CD4-positive, CD25-positive, alpha-beta regulatory T cell (primary cell): ENCODE data around the gene ARHGAP45. TPM values are rescaled to one million over a fixed set of nuclear protein-coding genes. Genes with fewer than 3 reads are reported as not detected.

Experiments
- ATAC-seq, 2 donors: fragments of 150-1000 bp; cut with Tn5 transposase; one replicate each; pipeline ENCODE4 v1.10.0; 2021; ENCODE audit warnings: low read depth in 2 of 2, moderate number of reproducible peaks in 2 of 2, moderate library complexity in 1 of 2
- DNase-seq, 3 donors: peaks; one replicate each; pipeline versions ENCODE4 v3.0.0 to v3.0.0-alpha.2; 2012 to 2022; ENCODE audit warnings: mixed read lengths in 1 of 3
- H3K27ac ChIP-seq: one replicate; pipeline ENCODE4 v1.7.0; 2013; ENCODE audit warnings: mild to moderate bottlenecking, low read length; ENCODE audit not compliant: insufficient read depth, poor library complexity, severe bottlenecking
- H3K27me3 ChIP-seq: one replicate; pipeline ENCODE4 v1.7.0; 2013; ENCODE audit warnings: low read length; ENCODE audit not compliant: control insufficient read depth, insufficient read depth
- H3K36me3 ChIP-seq: one replicate; pipeline ENCODE4 v1.7.0; 2013; ENCODE audit warnings: mild to moderate bottlenecking, low read length, moderate library complexity; ENCODE audit not compliant: control insufficient read depth, insufficient read depth
- H3K4me1 ChIP-seq: 2 replicates; pipeline ENCODE4 v1.7.0; 2013; ENCODE audit warnings: mild to moderate bottlenecking, low read length; ENCODE audit not compliant: insufficient read depth, control insufficient read depth, poor library complexity, severe bottlenecking
- H3K4me3 ChIP-seq: one replicate; pipeline ENCODE4 v1.7.0; 2013; ENCODE audit warnings: low read depth, mild to moderate bottlenecking, low read length, moderate library complexity
- H3K9me3 ChIP-seq, 2 experiments: 1 replicate in 1 of 2; 2 replicates in 1 of 2; pipeline ENCODE4 v1.7.0; 2013; ENCODE audit warnings: low read length in 2 of 2, mild to moderate bottlenecking in 1 of 2, moderate library complexity in 1 of 2; ENCODE audit not compliant: control insufficient read depth in 2 of 2
- H3K27ac Mint-ChIP-seq, 3 donors: one replicate each; pipeline ENCODE4 v1.8.0; 2020 to 2022; ENCODE audit warnings: mild to moderate bottlenecking in 3 of 3, mixed read lengths in 3 of 3, moderate library complexity in 2 of 3
- H3K27me3 Mint-ChIP-seq: one replicate; pipeline ENCODE4 v1.8.0; 2022; ENCODE audit warnings: mild to moderate bottlenecking, mixed read lengths
- H3K36me3 Mint-ChIP-seq: one replicate; pipeline ENCODE4 v1.8.0; 2020; ENCODE audit warnings: mixed read lengths
- H3K4me1 Mint-ChIP-seq, 4 donors: one replicate each; pipeline ENCODE4 v1.8.0; 2020 to 2022; ENCODE audit warnings: mixed read lengths in 4 of 4, mild to moderate bottlenecking in 1 of 4
- H3K4me3 Mint-ChIP-seq, 4 donors: one replicate each; pipeline ENCODE4 v1.8.0; 2020 to 2022; ENCODE audit warnings: mild to moderate bottlenecking in 4 of 4, mixed read lengths in 4 of 4, moderate library complexity in 3 of 4
- H3K9me3 Mint-ChIP-seq, 7 donors: one replicate each; pipeline ENCODE4 v1.8.0; 2020 to 2022; ENCODE audit warnings: mixed read lengths in 7 of 7, mild to moderate bottlenecking in 3 of 7, moderate library complexity in 2 of 7
- polyA plus RNA-seq, 4 donors: library from polyadenylated mRNA; unstranded; fragments of 300-500 nt; fragmentation: Illumina TruSeq; gene quantifications; one replicate each; pipeline ENCODE4 v1.2.3, GENCODE V29; 2021
- total RNA-seq: library from RNA; stranded (reverse); gene quantifications from one replicate; pipeline ENCODE4 v1.2.3, GENCODE V29; 2022

Gene ARHGAP45
- total and polyA plus RNA-seq, 5 donors from 2014 or later, result 258 to 756 (median 284) TPM

DNA sequence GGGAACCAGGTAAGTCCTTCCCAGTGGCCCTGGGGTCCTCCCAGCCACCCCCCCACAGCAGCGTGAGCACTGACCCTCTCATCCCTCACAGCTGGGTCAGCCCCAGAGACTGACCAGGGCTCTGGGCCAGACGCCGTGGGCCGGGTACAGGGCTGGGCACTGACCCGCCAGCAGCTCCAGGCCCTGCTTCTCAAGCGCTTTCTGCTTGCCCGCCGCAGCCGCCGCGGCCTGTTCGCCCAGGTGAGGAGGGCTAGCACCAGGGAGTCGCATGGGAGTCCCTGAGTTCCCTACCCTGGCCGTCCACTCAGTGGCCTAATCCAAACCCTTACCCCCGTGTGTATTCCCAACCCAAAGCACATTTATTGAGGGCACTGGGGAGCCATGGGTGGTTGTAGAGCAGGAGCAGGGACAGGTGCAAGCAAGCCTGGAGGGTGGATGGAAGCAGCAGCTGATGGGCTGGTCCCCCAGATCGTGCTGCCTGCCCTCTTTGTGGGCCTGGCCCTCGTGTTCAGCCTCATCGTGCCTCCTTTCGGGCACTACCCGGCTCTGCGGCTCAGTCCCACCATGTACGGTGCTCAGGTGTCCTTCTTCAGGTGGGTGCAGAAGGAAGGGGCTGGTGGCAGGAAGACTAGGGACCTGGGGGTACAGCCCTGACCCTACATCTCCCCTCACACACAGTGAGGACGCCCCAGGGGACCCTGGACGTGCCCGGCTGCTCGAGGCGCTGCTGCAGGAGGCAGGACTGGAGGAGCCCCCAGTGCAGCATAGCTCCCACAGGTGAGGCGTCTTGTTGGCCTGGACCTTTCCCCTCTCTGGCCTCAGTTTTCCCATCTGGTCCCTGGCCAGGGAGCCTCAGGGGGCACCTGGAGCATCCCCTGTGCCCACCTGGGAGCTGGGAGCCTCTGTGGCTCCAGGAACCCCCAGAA is 12.6 kb upstream of the ARHGAP45 start:
- no peak for ATAC-seq
- Histone ChIP-seq H3K4me3 (no peak overlapping the region), H3K36me3 (peaks cover 2% of the 10 kb centered on the region), H3K9me3 (no peaks in the 10 kb centered on the region), H3K27ac (no peak overlapping the region), H3K4me1 (peaks cover 12% of the 10 kb centered on the region), H3K27me3 (no peaks in the 10 kb centered on the region)
- no peak for DNase-seq
- Mint-ChIP-seq H3K4me3 (no peak overlapping the region), H3K9me3 (peaks cover 0 to 3% (median 0%) of the 10 kb centered on the region in 7 donors), H3K27me3 (no peaks in the 10 kb centered on the region), H3K4me1 (peaks cover 5 to 34% (median 19%) of the 10 kb centered on the region in 4 donors), H3K27ac (peak overlapping the region in 1 of 3 donors; percentile 77), H3K36me3 (peaks cover 15% of the 10 kb centered on the region)

DNA sequence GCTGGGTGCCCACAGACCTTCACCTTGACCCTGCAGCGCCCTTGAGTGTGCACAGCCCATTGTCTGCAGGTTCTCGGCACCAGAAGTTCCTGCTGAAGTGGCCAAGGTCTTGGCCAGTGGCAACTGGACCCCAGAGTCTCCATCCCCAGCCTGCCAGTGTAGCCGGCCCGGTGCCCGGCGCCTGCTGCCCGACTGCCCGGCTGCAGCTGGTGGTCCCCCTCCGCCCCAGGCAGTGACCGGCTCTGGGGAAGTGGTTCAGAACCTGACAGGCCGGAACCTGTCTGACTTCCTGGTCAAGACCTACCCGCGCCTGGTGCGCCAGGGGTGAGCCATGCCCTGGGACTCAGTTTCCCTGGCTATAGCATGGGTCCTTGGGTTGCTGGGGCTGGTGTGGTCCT is 11.9 kb upstream of the ARHGAP45 start:
- ATAC-seq (no peak), DNase-seq (no peak)
- Mint-ChIP-seq H3K9me3 (peaks cover 0 to 3% (median 0%) of the 10 kb centered on the region in 7 donors), H3K36me3 (peaks cover 15% of the 10 kb centered on the region), H3K4me3 (no peak overlapping the region), H3K27ac (no peak overlapping the region), H3K4me1 (peaks cover 5 to 34% (median 19%) of the 10 kb centered on the region in 4 donors), H3K27me3 (no peaks in the 10 kb centered on the region)
- peaks cover 12% of the 10 kb centered on the region for H3K4me1 ChIP-seq
- no peaks in the 10 kb centered on the region for H3K9me3 ChIP-seq
- H3K4me3 ChIP-seq, result no peak overlapping the region
- H3K36me3 ChIP-seq, result peaks cover 2% of the 10 kb centered on the region
- no peak overlapping the region for H3K27ac ChIP-seq
- no peaks in the 10 kb centered on the region for H3K27me3 ChIP-seq

DNA sequence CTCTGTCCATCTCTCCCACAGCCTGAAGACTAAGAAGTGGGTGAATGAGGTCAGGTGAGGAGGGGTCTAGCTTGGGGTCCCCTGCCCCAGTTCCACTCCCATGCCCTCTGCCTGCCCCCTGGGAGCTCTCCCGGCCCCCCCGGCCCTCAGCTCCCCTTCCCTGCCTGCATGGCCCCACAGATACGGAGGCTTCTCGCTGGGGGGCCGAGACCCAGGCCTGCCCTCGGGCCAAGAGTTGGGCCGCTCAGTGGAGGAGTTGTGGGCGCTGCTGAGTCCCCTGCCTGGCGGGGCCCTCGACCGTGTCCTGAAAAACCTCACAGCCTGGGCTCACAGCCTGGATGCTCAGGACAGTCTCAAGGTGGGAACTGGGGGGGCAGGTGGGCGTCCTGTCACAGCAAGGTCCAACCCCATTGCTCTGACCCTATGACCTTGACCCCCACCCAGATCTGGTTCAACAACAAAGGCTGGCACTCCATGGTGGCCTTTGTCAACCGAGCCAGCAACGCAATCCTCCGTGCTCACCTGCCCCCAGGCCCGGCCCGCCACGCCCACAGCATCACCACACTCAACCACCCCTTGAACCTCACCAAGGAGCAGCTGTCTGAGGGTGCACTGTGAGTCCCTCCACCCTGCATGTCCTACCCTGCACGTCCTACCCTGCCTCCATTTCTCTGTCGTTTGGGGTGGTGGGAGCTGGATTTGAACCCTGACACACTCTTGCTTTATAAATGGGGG is 10.9 kb upstream of the ARHGAP45 start:
- peaks cover 0 to 3% (median 0%) of the 10 kb centered on the region in 7 donors for H3K9me3 Mint-ChIP-seq
- Histone ChIP-seq H3K27me3 (no peaks in the 10 kb centered on the region), H3K27ac (no peak overlapping the region), H3K4me1 (peaks cover 12% of the 10 kb centered on the region), H3K9me3 (no peaks in the 10 kb centered on the region), H3K4me3 (no peak overlapping the region), H3K36me3 (peaks cover 2% of the 10 kb centered on the region)
- no peak overlapping the region for H3K4me3 Mint-ChIP-seq
- peaks cover 15% of the 10 kb centered on the region for H3K36me3 Mint-ChIP-seq
- DNase-seq (no peak), ATAC-seq (no peak)
- H3K27ac Mint-ChIP-seq, result peak overlapping the region in 2 of 3 donors; percentile 51 to 61
- no peaks in the 10 kb centered on the region for H3K27me3 Mint-ChIP-seq
- H3K4me1 Mint-ChIP-seq, result peaks cover 5 to 34% (median 19%) of the 10 kb centered on the region in 4 donors

DNA sequence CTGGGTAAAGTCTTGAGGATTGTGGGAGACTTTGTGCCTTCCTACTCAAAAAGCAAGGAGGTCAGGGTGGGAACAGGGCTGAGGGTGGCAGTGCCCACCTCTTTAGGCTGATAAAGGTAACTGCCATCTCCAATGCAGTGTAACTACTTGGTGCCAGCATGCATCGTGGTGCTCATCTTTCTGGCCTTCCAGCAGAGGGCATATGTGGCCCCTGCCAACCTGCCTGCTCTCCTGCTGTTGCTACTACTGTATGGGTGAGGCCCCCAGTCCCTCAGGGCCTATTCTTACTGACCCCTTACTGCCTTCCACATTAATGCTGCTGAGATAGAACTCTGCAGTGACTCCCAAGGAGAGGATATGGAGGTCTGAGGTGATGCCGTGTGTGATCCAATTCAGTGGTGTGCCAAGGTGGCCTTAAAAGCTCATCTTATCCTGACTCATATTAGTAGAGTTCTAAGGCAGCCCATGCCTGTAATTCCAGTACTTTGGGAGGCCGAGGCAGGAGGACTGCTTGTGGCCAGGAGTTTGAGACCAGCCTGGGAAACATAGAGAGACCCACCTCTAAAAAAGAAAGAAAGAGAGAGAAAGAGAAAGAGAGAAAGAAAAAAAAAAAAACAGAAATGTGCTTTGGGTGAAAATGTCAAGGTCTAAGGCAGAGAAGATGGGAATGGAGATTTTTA is 9.7 kb upstream of the ARHGAP45 start:
- DNase-seq (peak in 2 of 3 donors; percentile 65 to 77), ATAC-seq (peak; percentile 84 to 85)
- peaks cover 5 to 31% (median 18%) of the 10 kb centered on the region in 4 donors for H3K4me1 Mint-ChIP-seq
- H3K9me3 ChIP-seq, result no peaks in the 10 kb centered on the region
- H3K4me1 ChIP-seq, result peaks cover 12% of the 10 kb centered on the region
- H3K36me3 ChIP-seq, result peaks cover 2% of the 10 kb centered on the region
- H3K9me3 Mint-ChIP-seq, result peaks cover 0 to 3% (median 0%) of the 10 kb centered on the region in 7 donors
- H3K27ac ChIP-seq, result peak overlapping the region; percentile 6
- H3K36me3 Mint-ChIP-seq, result peaks cover 15% of the 10 kb centered on the region
- H3K27ac Mint-ChIP-seq, result peak overlapping the region; percentile 61 to 87 (median 67)
- H3K4me3 ChIP-seq, result no peak overlapping the region
- H3K27me3 ChIP-seq, result no peaks in the 10 kb centered on the region
- no peaks in the 10 kb centered on the region for H3K27me3 Mint-ChIP-seq
- peak overlapping the region in 2 of 4 donors; percentile 60 to 68 for H3K4me3 Mint-ChIP-seq

GRCh38 chr19:1058112-1058511 is 8.9 kb upstream of the ARHGAP45 start:
- H3K9me3 ChIP-seq, result no peaks in the 10 kb centered on the region
- peak overlapping the region; percentile 6 for H3K27ac ChIP-seq
- peak; percentile 37 to 41 for ATAC-seq
- peak in 1 of 3 donors; percentile 51 for DNase-seq
- H3K36me3 ChIP-seq, result peaks cover 2% of the 10 kb centered on the region
- Mint-ChIP-seq H3K27me3 (no peaks in the 10 kb centered on the region), H3K9me3 (peaks cover 0 to 3% (median 0%) of the 10 kb centered on the region in 7 donors), H3K36me3 (peaks cover 15% of the 10 kb centered on the region), H3K4me3 (peak overlapping the region in 2 of 4 donors; percentile 33 to 43), H3K27ac (peak overlapping the region; percentile 25 to 79 (median 61)), H3K4me1 (peaks cover 5 to 26% (median 17%) of the 10 kb centered on the region in 4 donors)
- peaks cover 12% of the 10 kb centered on the region for H3K4me1 ChIP-seq
- no peak overlapping the region for H3K4me3 ChIP-seq
- H3K27me3 ChIP-seq, result no peaks in the 10 kb centered on the region

GRCh38 chr19:1060689-1061088 is 6.3 kb upstream of the ARHGAP45 start:
- Mint-ChIP-seq H3K36me3 (peaks cover 15% of the 10 kb centered on the region), H3K27me3 (no peaks in the 10 kb centered on the region), H3K4me3 (no peak overlapping the region), H3K9me3 (peaks cover 0 to 3% (median 0%) of the 10 kb centered on the region in 7 donors), H3K4me1 (peaks cover 5 to 43% (median 26%) of the 10 kb centered on the region in 4 donors), H3K27ac (no peak overlapping the region)
- DNase-seq (no peak), ATAC-seq (no peak)
- H3K4me1 ChIP-seq, result peaks cover 30% of the 10 kb centered on the region
- no peak overlapping the region for H3K27ac ChIP-seq
- no peaks in the 10 kb centered on the region for H3K9me3 ChIP-seq
- no peaks in the 10 kb centered on the region for H3K27me3 ChIP-seq
- H3K36me3 ChIP-seq, result peaks cover 2% of the 10 kb centered on the region
- H3K4me3 ChIP-seq, result no peak overlapping the region

- ATAC-seq, result no peak
- H3K4me3 Mint-ChIP-seq, result no peak overlapping the region
- H3K36me3 Mint-ChIP-seq, result peaks cover 6% of the 10 kb centered on the region
- Histone ChIP-seq H3K4me3 (no peak overlapping the region), H3K36me3 (peaks cover 2% of the 10 kb centered on the region), H3K9me3 (no peaks in the 10 kb centered on the region), H3K27me3 (no peaks in the 10 kb centered on the region), H3K4me1 (peaks cover 41% of the 10 kb centered on the region), H3K27ac (no peak overlapping the region)
- H3K27me3 Mint-ChIP-seq, result no peaks in the 10 kb centered on the region
- peaks cover 0 to 3% (median 0%) of the 10 kb centered on the region in 7 donors for H3K9me3 Mint-ChIP-seq
- no peak overlapping the region for H3K27ac Mint-ChIP-seq
- peaks cover 5 to 47% (median 26%) of the 10 kb centered on the region in 4 donors for H3K4me1 Mint-ChIP-seq
- no peak for DNase-seq
Measured at GRCh38 chr19:1061987-1062386, 5.0 kb upstream of the ARHGAP45 start.
